AG20443 (cell line): ENCODE measurements around the gene GRIK2.

ENCODE experiments used
- DNase-seq: peaks from one replicate; pipeline ENCODE4 v3.0.0; 2012; ENCODE audit warnings: low spot score, mixed read lengths

GRIK2 gene

DNA sequence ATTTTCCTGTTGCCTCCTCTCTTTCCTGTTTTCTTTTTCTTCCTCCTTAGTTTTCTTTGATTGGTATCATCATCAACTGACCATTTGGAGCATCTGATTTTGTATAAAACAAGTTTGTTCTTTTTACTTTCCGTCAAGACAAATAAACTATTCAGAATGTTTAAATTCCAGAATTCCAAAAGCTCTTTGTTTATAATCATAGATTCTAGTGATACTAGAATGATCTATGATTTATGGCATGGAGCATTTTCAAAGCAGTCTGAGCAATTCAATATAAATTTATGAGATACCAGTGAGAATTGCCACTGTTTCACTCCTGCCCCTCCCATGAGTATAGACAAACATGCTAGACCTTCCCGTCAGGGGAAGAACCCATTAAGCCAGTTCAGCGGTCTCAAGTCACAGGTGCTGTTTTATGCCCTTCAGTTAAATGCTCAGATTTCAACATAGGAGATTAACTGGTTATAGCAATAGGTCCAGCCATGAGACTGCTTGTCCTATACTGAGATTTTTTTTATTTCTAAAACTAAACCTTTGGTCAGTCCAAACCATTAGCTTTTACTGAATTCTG lies 60.7 kb downstream of the GRIK2 start:
- no peak for DNase-seq

DNA sequence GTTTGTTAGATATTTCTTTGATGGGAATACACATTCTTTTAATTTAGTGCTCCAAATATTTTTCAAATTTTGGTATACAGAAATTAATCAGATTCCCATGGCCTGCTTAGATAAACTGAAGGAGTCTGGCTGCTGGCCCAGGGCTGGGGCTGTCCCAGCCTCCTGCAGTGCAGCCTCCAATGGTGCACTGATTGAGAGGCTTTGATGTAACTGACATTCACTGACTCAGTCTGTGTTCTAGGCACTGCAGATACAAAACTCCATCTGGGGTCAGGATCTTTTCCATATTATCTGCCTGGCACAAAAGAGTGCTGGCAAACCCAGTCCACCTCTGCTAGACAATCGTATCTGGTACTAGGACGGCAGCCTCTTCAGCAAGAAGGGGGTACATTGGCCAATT lies 64.8 kb downstream of the GRIK2 start:
- DNase-seq, result peak; percentile 29

- DNase-seq, result no peak
These were observed 65.3 kb downstream of the GRIK2 start for GRCh38 chr6:101458826-101459225.

GRCh38 chr6:101462576-101462975 lies 69.1 kb downstream of the GRIK2 start:
- DNase-seq, result peak; percentile 75

DNA sequence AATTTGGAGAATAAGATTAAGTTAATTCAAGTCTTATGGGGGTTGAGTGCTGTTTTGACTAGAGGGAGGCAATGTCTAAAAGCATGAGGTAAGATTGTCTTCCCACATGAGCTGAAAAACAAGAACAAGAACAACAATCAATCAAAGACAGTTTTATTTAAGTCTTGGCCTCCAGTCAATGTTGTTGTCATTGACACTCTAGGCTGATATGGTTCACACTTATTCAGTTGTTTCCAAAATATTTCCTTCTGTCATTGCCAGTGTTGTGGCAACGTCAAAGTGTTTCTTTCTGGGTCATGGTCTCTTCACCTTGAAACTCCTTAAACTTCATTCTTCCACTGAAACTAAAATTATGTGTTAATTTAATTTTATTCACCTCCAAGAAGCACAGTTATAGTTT lies 72.4 kb downstream of the GRIK2 start:
- no peak for DNase-seq

- DNase-seq, result no peak
These were observed 83.9 kb downstream of the GRIK2 start for GRCh38 chr6:101477436-101477835.

GRCh38 chr6:101478891-101479290 lies 85.4 kb downstream of the GRIK2 start:
- peak; percentile 5 for DNase-seq

GRCh38 chr6:101482606-101483005 lies 89.1 kb downstream of the GRIK2 start:
- no peak for DNase-seq

GRCh38 chr6:101484781-101485180 lies 91.3 kb downstream of the GRIK2 start:
- no peak for DNase-seq

DNA sequence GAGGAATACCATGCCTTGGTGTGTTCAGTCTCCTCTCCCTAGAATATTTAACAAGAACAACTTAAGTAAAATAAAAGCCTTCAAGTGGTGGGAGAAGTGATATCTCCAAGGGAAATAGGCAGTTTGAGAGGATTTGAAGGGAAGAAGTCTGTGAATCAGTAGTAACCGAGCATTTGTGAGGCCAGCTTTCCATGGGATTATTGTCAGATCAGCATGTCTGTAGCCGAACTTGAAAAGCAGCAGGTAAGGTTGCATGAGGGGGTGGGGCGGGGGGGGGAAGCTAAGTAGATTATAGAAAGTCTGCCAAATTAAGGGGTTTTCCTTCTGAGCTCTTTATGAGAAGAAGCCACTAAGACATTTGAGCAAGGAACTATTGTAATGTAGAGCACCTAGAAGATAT lies 92.6 kb downstream of the GRIK2 start:
- DNase-seq, result no peak

GRCh38 chr6:101486726-101487125 lies 93.2 kb downstream of the GRIK2 start:
- DNase-seq, result no peak

DNA sequence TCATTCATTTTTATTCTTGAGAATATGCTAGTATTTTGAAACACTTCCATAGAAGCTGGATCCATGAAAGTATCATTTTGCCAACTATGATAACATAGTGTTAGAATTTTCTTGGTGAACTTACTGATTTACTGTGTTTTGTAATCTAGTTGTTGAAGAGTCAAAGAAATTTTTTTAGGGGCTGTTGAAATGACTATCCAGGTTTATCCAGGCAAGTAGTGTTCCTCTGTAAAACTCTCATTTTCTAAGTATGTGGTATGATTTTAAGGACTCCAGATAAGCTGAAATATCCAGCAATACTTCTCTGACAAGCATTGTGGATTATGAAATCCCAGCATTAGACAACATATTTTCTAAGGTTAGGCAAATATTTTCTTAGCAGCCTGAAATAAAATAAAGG lies 95.9 kb downstream of the GRIK2 start:
- peak; percentile 4 for DNase-seq

GRCh38 chr6:101490857-101491256 lies 97.3 kb downstream of the GRIK2 start:
- no peak for DNase-seq

- DNase-seq, result no peak
These were observed 109.3 kb downstream of the GRIK2 start for GRCh38 chr6:101502818-101503217.

DNA sequence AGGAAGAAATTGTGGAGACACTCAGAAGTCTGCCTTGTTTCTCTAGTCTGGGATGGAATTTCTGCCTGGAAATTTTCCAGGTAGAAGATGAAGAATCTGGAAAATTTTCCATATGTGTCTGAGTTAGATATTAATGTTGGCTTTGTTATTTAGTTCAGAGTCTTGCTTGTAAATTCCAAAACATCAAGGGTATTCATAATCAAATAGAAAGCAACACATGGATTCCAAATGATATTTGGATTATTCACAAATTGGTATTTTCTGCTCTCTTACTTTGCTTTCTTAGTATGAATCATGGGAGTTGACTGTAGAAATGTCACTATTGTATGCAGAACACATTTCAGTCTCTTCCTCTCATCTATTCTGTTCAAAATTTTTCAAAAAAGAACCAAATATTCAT lies 116.0 kb downstream of the GRIK2 start:
- peak; percentile 12 for DNase-seq

DNA sequence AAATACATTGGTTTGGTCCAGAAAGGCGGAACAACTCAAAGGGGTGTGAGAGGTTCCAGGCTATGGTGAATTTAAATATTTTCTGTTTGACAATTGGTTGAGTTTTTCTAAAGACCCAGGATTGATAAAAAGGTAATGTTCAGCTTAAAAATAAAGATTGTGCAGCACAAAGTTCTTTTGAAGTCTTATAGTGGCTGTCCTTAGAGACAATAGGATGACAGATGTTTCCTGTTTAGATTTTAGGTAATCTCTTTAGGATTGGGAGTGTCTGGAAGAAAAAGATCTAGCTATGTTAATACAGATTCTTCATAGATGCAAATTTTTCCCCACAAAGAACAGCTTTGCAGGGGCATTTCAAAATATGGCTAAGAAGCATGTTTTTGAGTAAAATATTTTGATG lies 119.7 kb downstream of the GRIK2 start:
- DNase-seq, result no peak

DNA sequence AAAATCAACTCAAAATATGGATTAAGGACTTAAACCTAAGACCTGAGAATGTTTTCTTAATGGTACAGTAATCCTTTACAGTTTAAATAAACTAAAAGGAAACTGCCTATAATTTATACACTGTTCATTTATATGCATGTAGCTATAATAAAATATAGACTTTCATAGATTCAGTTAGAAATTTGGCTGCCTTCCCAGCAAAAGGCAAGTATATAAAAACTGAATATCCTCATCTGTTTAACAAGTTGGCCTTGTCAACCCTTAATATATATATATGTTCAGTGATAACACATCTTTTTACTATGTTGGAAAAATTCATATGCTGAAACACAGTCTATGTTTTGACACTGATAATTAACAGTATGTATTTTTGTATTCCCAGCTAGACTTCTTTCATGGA lies 123.1 kb downstream of the GRIK2 start:
- DNase-seq, result no peak

GRCh38 chr6:101517632-101518031 lies 124.1 kb downstream of the GRIK2 start:
- DNase-seq, result no peak

- DNase-seq, result no peak
These were observed 128.7 kb downstream of the GRIK2 start for GRCh38 chr6:101522254-101522653.

GRCh38 chr6:101527467-101527866 lies 134.0 kb downstream of the GRIK2 start:
- DNase-seq, result no peak

GRCh38 chr6:101528801-101529200 lies 135.3 kb downstream of the GRIK2 start:
- DNase-seq, result no peak

- no peak for DNase-seq
These were observed 138.0 kb downstream of the GRIK2 start for GRCh38 chr6:101531538-101531937.

DNA sequence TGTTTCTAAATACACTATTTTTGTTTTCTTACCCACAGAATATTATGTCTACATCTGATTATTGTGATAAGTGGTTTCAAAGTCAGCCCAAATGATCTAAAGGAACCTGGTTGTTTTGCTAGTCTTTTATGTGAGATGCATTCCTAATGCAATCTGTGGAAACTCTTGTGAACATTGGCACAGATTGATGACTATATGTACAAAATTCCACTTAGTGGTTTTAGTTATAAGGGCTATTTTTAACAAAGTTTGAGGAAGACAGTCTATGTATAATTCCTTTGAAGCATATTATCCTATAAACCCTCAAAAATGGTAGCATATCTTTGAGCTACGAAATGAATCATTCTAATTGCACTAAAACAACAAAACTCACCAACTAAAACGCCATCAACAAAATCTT lies 140.9 kb downstream of the GRIK2 start:
- no peak for DNase-seq

- no peak for DNase-seq
These were observed 141.3 kb downstream of the GRIK2 start for GRCh38 chr6:101534821-101535220.
